AG08396 (cell line): ENCODE results near the gene MYO1C.
"Not testable (repeated sequence)": the region's sequence is repeated elsewhere in the genome, so short reads cannot be mapped to it uniquely, and the experiment has no call there.

Experiments
- DNase-seq: peaks from one replicate; pipeline ENCODE4 v3.0.0; 2012; ENCODE audit warnings: low spot score, mixed read lengths

The MYO1C gene

DNA sequence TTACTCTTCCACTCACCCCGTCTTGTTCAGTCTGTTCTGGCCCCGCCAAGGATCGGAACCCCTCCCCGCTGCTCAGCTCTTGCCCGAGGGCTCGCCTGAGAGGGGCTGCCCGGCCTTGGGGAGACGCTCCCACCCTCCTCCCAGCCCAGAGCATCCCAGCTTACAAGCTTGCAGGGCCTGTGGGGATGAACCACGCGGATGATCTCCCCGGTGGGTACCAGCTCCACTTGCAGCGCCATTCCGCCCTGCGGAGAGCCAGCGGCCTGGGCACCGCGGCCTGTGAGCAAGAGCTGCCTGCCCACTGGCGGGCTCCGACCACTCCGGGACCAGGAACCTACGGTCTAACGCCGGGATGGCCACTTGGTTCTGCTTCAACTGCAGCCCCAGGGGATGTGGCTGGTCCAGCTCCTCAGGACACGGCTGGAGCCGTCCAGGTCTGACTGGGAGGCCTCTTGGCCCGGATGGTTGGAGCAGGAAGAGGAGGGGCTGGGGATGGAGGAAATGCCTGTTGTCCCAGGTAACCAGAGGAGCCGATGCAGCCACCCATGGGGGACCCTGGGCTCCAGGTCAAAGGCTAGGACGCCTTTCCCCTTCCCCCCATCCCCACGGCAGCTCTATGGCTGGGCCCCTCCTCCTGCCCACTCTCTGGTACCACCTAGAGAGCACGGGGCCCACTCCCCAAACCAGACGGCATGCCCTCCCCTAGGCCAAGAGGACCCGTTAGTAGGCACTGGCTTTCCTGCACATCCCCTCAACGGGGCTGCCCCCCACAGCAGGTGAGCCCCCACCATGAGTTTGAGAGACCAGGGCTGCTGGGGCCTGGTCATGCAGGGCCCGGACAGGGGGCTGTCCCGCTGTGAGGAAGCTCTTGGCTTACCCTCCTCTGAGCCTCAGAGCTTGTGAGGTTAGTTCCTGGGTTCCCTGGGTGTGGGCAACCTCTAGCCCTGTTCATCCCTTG lies at the start of gene MYO1C:
Gene MYO1C, minus strand, starts transcription at position 438 of the 958 bp plus-strand sequence. Its CDS starts 199 bp downstream, at position 239.
- DNase-seq: no peak

DNA sequence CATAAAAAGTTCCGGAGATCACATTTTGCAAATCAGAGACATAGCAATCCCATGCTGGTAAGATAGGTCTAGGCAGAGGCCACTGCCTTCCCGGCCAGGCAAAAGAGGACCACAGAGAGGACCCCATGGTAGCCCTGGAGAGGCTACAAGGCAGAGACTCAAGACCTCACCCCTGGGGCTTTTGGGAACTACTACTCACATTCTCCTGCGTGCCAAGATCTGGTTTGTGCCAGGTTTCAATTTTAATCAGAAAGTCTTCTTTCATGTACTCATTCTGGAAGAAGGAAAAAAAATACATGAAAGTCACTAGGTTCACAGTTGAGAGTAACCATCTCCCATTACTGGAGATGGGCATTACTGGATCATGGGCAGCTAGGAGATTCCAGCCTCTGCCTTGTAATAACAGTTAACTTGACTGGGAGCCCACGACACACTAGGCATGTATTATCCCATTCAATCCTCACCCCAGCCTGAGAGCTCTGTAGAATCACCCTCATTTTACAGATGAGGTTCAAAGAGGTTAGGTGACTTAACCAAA lies 49.0 kb upstream of the MYO1C start:
- no peak for DNase-seq

DNA sequence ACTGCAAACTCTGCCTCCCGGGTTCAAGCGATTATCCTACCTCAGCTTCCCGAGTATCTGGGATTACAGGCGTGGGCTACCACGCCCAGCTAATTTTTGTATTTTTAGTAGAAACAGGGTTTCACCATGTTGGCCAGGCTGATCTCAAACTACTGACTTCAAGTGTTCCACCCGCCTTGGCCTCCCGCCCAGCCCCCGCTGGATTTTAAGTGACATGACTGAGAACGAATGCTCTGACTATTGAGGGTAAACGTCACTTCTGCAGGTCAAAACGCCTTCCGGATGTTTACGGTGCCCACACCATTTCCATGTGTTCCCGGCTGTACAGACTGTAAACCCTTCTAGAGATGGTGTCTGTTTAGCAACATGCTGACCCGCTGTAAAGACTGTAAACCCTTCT lies 47.3 kb upstream of the MYO1C start:
- DNase-seq: no peak

DNA sequence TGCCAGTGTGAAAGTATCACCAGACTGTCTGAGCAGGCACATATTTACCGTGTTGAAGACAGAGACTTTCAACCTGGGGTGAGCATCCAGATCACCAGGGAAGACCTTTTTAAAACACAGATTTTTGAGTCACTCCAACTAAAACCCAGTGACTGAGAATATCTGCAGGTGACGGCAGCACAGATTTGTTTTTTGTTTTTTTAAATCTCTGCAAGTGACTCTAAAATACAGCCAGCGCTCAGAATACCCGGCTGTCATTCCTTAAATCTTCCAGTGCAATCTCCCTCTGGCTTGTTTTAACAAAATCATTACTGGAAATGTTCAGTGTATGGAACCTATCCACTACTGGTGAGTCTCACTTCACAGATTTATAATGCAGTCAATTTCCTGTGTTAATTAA lies 43.3 kb upstream of the MYO1C start:
- no peak for DNase-seq

DNA sequence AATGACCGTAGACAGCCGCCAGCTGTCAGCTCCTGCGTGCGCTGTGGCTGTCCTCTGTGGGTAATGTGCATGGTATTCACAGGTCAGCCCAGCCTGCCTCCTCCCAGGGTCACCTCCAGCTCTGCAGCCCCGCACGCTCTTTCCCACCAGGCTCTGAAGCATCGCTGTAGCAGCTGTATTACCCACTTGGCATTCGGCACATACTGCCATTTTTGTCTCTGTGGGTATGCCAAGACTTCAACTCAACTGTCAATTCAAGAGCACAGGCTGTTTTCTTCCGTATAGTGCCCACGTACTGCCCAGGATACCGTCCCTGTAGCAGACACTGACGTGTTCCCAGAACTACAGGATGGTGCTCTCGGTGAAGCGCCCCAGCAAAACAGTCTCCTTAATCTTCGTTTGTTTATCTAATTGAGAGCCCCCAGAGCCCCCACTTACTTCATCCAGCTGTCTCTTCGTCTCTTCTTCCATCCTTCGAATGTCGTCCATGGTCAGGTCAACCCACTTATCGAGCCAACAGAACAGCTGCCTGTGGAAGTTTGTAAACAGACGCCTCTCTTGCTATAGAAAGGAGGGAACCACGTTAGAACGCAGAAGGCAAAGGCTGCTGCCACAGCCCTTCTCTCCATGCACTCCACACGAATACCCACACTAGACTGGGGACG lies 41.3 kb upstream of the MYO1C start:
- DNase-seq: no peak

- DNase-seq: no peak
Observed at GRCh38 chr17:1532836-1533602, 40.5 kb upstream of the MYO1C start.

DNA sequence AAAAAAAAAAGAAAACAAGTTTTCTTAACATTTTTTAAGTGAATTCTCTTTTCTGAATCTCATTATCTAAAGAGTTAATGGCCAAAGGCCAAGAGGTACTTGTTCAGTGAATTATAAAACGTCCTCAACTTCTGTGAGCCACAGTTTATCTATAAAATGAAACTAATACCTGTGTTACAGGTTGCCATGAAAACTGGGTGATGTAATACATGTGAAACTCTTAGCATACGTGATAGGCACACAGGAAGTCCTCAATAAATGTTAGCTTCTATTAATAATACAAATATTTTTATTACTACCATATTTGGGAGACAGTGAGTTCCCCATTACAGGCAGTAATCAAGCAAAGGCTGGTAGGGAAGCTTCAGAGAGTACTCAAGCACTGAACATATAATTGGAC lies 37.4 kb upstream of the MYO1C start:
- no peak for DNase-seq

DNA sequence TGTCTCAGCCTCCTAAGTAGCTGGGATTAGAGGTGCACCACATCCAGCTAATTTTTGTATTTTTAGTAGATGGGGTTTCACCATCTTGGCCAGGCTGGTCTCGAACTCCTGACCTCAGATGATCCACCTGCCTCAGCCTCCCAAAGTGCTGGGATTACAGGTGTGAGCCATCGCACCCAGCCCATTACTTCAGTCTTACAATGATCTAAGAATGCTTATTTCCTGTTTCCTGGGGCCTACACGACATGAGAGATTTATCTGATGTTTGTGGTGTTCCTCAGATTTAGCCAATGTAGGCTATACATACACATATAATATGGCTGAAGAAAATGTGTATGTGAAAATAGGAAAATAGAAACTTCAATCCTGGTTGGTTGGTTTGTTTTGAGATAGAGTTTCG lies 34.4 kb upstream of the MYO1C start:
- DNase-seq: not testable (repeated sequence)

DNA sequence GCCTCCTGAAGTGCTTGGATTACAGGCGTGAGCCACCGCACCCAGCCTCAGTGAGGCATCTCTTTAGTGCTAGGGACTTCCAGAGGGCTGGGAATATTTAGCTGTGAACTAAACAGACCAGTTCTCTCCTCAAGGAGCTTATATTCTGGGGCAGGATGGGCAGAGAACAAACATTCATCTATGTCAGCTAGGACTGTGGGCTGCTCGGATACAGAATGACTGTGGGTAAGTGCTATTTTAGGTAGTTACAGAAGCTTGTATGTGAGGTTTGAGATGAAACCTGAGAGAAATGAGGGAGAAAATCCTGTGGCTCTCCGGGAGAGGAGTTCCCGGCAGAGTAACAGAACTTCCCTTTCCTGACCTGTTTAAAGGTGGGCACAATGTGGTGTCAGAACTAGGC lies 30.1 kb upstream of the MYO1C start:
- DNase-seq: no peak

- no peak for DNase-seq
Observed at GRCh38 chr17:1521086-1521640, 28.7 kb upstream of the MYO1C start.

GRCh38 chr17:1519678-1520077 lies 27.2 kb upstream of the MYO1C start:
- DNase-seq: no peak

- no peak for DNase-seq
Observed at GRCh38 chr17:1518410-1518809, 25.9 kb upstream of the MYO1C start.

DNA sequence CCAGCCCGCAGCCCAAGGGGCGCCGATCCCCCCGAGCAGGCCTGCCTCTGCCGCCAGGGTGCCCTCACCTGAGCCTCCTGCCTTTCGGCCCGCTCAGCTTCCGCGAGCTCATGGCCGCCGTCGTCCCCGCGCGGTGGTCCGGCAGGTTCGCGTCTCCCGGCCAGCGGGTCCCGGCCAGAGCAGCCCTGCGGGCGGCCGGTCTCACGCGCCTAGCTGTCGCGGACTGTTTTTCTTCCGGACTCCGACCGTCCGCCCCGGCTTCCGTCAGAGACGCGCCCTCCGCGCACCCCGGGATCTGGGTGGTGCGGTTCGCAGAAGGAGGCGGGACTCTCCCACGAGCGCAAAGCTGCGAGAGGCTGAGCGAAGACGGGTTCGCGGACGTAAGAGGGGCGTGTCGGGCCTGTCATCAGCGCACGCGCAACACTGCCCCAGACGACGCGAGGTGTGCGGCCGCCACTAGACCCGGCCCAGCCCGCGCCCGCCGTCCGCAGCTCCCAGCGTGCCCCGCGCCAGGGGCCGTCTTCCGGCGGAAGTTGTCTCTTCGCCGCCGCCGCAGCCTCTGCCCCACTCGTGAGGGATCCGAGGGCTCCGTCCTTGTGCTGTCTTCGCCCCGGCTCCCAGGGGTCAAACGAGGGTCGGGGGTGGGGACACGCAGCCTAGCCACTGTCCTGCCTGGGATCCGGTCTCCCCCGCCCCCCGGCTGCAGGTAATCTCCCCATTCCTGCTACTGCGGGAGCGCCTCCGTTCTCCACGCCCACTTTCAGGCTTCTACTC lies 24.1 kb upstream of the MYO1C start, which contains the start of gene INPP5K:
Gene INPP5K, minus strand, starts transcription at position 225 of the 774 bp plus-strand sequence. Its CDS starts 113 bp downstream, at position 112.
- peak; percentile 100 for DNase-seq

DNA sequence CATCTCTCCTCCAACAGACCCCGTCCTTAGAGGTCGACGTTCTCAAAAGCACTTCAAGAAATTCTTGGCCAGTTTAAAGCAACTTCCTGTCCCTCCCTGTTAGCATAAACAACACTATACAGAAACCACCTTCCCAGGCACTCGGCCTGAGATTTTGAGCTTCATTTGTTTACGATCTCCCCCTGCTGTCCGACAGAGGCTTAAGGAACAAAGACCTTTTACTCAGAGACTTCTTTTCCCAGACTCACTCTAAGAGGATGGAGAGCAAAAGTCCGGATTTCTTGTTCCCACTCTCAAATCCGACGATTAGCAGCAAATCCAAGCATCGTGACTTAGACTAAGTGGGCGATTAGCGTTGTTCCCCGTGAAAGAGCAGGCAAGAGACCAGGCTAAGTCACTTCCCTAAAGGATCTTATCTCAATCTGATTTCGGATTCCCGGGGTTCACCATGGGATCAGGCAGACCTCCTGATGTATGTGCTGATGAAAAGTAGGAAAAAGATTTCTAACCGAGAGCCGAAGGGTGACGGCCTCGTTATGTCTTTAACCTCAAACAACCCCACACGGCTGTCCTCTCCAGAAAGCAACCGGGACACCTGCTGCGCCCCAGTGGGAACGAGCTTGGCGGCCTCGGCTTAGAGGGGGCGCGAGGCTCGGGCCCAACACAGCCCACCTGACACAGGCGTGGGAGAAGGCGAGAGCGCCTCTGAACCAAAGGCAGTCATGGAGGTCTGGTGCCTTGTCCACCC lies 23.3 kb upstream of the MYO1C start:
- peak; percentile 83 for DNase-seq

- DNase-seq: no peak
Observed at GRCh38 chr17:1512351-1512750, 19.9 kb upstream of the MYO1C start.

DNA sequence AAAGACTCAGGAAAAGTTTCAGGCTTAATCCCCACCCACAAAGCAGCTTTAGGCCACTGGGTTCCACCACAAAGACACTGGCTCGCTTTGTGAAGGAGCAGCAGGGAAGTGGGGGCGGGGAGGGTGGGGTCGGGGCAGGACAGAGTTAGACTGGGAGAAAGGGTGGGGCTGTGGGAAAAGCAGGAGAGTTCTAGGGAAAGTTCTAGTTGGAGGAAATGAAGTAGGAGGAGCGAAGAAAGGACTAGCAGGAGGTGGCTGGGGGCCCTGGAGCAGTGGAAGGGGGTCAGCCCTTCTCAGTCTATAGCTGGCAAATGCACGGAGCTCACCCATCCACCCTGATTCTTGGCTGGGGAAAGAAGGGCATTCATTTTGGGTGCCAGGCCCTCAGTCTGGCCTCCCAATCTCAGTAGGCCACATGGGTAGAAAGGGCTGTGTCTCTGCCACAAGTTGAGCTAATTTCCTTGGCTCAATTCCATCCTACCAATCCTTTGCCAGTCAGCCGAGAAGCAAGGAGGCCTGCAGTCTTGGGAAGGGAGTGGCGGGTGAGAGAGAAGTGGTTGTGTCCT lies 19.4 kb upstream of the MYO1C start:
- DNase-seq: peak; percentile 63

- no peak for DNase-seq
Observed at GRCh38 chr17:1511290-1511689, 18.8 kb upstream of the MYO1C start.

DNA sequence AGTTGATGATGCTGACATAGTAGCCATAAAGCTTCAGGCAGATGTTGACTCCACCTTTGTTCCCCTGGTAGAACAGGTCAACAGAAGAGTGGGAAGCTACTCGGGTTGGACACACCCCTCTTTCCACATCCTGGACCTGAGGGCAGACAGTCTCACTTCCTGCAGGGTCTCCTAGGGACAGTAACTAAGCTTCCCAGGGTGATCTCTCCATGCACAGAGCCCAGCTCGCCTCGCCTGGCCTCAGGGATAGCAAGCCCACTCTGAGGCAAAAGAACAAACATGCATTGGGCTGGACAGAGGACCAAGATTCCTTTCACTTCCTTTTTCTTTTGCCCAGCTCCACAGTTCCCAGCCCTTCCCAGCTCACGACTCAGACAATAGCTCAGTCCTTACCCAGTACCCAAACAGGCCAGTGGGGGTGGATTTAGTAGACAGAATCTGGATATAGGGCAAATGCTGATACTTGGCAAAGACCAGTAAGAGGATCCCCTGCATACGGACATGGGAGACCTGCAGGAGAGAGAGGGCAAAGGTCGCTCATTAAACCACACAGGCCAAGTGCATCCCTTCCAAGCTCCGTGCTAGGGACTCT lies 16.9 kb upstream of the MYO1C start:
- peak; percentile 55 for DNase-seq

DNA sequence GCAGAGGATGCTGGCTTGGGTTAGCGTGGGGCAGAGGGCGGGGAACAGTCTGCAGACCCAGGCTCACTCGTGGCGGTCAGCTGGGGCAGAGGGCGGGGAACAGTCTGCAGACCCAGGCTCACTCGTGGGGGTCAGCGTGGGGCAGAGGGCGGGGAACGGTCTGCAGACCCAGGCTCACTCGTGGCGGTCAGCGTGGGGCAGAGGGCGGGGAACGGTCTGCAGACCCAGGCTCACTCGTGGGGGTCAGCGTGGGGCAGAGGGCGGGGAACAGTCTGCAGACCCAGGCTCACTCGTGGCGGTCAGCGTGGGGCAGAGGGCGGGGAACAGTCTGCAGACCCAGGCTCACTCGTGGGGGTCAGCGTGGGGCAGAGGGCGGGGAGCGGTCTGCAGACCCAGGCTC lies 16.2 kb upstream of the MYO1C start:
- not testable (repeated sequence) for DNase-seq
